Natural killer cell (primary cell): ENCODE measurements around the gene C12orf75. TPM values are rescaled to one million over a fixed set of nuclear protein-coding genes. Genes with fewer than 3 reads are reported as not detected.

Experiments
- ATAC-seq, 3 donors: fragments of 150-1000 bp in 2 of 3; fragments of 200-7000 bp in 1 of 3; cut with Tn5 transposase; 1 replicate in 1 of 3; 2 replicates in 2 of 3; pipeline ENCODE4 v1.10.0; 2021; ENCODE audit warnings: mild to moderate bottlenecking in 2 of 3, moderate library complexity in 2 of 3
- DNase-seq, 2 donors: peaks; one replicate each; pipeline versions ENCODE4 v3.0.0 to v3.0.0-alpha.2; 2013 to 2021; ENCODE audit warnings: mixed read lengths in 1 of 2
- H3K27ac ChIP-seq: one replicate; pipeline ENCODE4 v1.5.1; 2013; ENCODE audit warnings: mild to moderate bottlenecking, low read length
- H3K27me3 ChIP-seq: one replicate; pipeline ENCODE4 v1.6.1; 2013; ENCODE audit warnings: low read length; ENCODE audit not compliant: control insufficient read depth, insufficient read depth
- H3K36me3 ChIP-seq: one replicate; pipeline ENCODE4 v1.6.1; 2013; ENCODE audit warnings: low read length; ENCODE audit not compliant: control insufficient read depth, insufficient read depth
- H3K4me1 ChIP-seq: one replicate; pipeline ENCODE4 v1.6.1; 2013; ENCODE audit warnings: low read length; ENCODE audit not compliant: control insufficient read depth, insufficient read depth
- H3K4me3 ChIP-seq: one replicate; pipeline ENCODE4 v1.5.1; 2013; ENCODE audit warnings: low read length
- H3K9me3 ChIP-seq: one replicate; pipeline ENCODE4 v1.6.1; 2013; ENCODE audit warnings: low read length; ENCODE audit not compliant: control insufficient read depth, insufficient read depth
- H3K27ac Mint-ChIP-seq, 2 donors: one replicate each; pipeline ENCODE4 v1.8.0; 2022; ENCODE audit warnings: mild to moderate bottlenecking in 2 of 2, mixed read lengths in 2 of 2, moderate library complexity in 1 of 2
- H3K27me3 Mint-ChIP-seq, 2 donors: one replicate each; pipeline ENCODE4 v1.8.0; 2022; ENCODE audit warnings: low read depth in 2 of 2, mixed read lengths in 2 of 2
- H3K36me3 Mint-ChIP-seq: one replicate; pipeline ENCODE4 v1.8.0; 2022; ENCODE audit warnings: mixed read lengths
- H3K4me1 Mint-ChIP-seq, 2 donors: one replicate each; pipeline ENCODE4 v1.8.0; 2022; ENCODE audit warnings: mixed read lengths in 2 of 2
- H3K4me3 Mint-ChIP-seq: one replicate; pipeline ENCODE4 v1.8.0; 2022; ENCODE audit warnings: mild to moderate bottlenecking, moderate library complexity, mixed read lengths
- H3K9me3 Mint-ChIP-seq, 2 donors: one replicate each; pipeline ENCODE4 v1.8.0; 2022; ENCODE audit warnings: mixed read lengths in 2 of 2
- WGBS: methylation state at CpG from one replicate; pipeline ENCODE4 v1.1.7; 2013; ENCODE audit warnings: missing lambda C conversion rate; ENCODE audit not compliant: insufficient coverage; 5-methylcytosine and 5-hydroxymethylcytosine counted together
- intact Hi-C: fragments of 100-400 bp; cut with micrococcal nuclease; formaldehyde crosslinking; loops from one replicate; pipeline ENCODE4 v1.14.2; 2022
- total RNA-seq, 4 donors: library from RNA; stranded (reverse); fragments of 120-200 nt in 1 of 4; gene quantifications; one replicate each; pipeline versions ENCODE4 v1.2.3 to v1.2.4, GENCODE V29; 2013 to 2022
- TF ChIP-seq, protein P1 (sequence below): fragments of 200-600 bp; IDR thresholded peaks from one replicate; pipeline ENCODE4 v1.8.0; 2022; ENCODE audit warnings: antibody characterized with exemption

Gene C12orf75
- total RNA-seq, 3 donors from 2014 or later (not counting 1 experiment from before 2014, with no cell fraction given), result 121 to 131 (median 128) TPM

DNA sequence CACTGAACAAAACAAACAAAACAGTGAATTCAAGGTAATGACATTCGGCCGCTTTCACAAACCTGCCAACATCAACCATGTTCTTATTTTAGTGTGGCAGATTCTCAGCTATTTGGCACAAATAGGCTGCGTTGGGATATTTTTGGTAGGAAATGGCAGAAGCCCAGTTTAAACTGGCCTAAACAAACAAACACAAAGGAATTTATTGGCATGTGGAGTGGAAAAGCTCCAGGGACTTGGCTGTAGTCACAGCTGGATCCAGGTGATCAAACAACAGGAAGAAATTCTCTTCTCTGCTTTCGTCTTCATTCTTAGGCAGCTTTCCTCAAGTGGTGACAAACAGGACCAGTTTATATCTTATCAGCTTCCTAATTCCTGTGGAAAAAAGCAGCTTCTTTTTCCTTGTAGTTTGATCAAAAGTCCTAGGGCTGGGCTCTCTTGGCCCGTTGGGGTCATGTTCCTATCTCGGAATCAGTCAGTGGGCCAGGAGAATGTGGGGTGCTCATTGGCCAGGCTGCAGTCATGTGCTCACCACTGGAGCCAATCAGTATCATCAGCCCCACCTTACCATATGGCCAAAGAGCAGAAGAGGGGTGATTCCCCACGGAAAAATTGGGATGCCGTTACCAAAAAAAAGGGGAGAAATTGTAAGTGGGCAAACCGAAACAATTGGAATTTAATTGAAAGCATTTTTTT lies 22.6 kb downstream of the C12orf75 start:
- H3K4me3 Mint-ChIP-seq, result no peak overlapping the region
- intact Hi-C loops, result no loop called here

DNA sequence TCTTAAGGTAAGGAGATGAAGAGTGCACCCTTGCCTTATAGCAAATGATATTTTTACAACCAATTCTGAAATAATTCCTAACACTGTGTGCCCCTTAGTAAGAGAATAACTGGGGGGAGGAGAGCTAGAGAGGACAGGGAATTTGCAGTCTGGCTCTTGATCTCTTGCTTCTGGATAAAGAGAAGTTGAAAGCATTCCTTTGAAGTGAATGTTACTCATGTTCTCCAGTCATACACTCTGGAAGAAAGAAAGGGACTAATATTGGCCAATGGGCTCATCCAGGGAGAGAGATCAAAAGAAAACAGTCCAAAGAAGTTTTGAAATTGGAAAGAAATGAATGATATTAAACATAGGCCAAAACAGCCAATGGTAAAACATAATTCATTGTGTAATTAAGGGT lies 25.3 kb downstream of the C12orf75 start:
- Histone ChIP-seq H3K27ac (no peak overlapping the region), H3K36me3 (peaks cover 3% of the 10 kb centered on the region), H3K4me3 (no peak overlapping the region), H3K9me3 (no peaks in the 10 kb centered on the region), H3K4me1 (peaks cover 21% of the 10 kb centered on the region), H3K27me3 (no peaks in the 10 kb centered on the region)
- Mint-ChIP-seq H3K27me3 (no peaks in the 10 kb centered on the region), H3K27ac (peak overlapping the region; percentile 68 to 81), H3K36me3 (no peaks in the 10 kb centered on the region), H3K4me3 (peak overlapping the region; percentile 10), H3K9me3 (no peaks in the 10 kb centered on the region), H3K4me1 (peaks cover 74 to 80% of the 10 kb centered on the region in 2 donors)
- ATAC-seq (no peak), DNase-seq (no peak)
- TF ChIP-seq, protein P1, sequence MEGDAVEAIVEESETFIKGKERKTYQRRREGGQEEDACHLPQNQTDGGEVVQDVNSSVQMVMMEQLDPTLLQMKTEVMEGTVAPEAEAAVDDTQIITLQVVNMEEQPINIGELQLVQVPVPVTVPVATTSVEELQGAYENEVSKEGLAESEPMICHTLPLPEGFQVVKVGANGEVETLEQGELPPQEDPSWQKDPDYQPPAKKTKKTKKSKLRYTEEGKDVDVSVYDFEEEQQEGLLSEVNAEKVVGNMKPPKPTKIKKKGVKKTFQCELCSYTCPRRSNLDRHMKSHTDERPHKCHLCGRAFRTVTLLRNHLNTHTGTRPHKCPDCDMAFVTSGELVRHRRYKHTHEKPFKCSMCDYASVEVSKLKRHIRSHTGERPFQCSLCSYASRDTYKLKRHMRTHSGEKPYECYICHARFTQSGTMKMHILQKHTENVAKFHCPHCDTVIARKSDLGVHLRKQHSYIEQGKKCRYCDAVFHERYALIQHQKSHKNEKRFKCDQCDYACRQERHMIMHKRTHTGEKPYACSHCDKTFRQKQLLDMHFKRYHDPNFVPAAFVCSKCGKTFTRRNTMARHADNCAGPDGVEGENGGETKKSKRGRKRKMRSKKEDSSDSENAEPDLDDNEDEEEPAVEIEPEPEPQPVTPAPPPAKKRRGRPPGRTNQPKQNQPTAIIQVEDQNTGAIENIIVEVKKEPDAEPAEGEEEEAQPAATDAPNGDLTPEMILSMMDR, result no peak
- intact Hi-C loops, result no loop called here

More for the DNA sequence above, 22.6 kb downstream of the C12orf75 start:
- H3K4me1 Mint-ChIP-seq, result peaks cover 80 to 86% of the 10 kb centered on the region in 2 donors
- H3K27ac ChIP-seq, result no peak overlapping the region
- H3K4me3 ChIP-seq, result no peak overlapping the region
- no peaks in the 10 kb centered on the region for H3K9me3 Mint-ChIP-seq
- H3K27ac Mint-ChIP-seq, result peak overlapping the region; percentile 39 to 49
- WGBS, result 97% methylated on average over 9 of the region's 9 CpGs
- no peaks in the 10 kb centered on the region for H3K27me3 ChIP-seq
- H3K4me1 ChIP-seq, result peaks cover 24% of the 10 kb centered on the region
- no peaks in the 10 kb centered on the region for H3K27me3 Mint-ChIP-seq
- H3K9me3 ChIP-seq, result no peaks in the 10 kb centered on the region
- H3K36me3 ChIP-seq, result no peaks in the 10 kb centered on the region
- no peaks in the 10 kb centered on the region for H3K36me3 Mint-ChIP-seq
- ATAC-seq (no peak), DNase-seq (no peak)
- TF ChIP-seq, protein P1, result no peak

DNA sequence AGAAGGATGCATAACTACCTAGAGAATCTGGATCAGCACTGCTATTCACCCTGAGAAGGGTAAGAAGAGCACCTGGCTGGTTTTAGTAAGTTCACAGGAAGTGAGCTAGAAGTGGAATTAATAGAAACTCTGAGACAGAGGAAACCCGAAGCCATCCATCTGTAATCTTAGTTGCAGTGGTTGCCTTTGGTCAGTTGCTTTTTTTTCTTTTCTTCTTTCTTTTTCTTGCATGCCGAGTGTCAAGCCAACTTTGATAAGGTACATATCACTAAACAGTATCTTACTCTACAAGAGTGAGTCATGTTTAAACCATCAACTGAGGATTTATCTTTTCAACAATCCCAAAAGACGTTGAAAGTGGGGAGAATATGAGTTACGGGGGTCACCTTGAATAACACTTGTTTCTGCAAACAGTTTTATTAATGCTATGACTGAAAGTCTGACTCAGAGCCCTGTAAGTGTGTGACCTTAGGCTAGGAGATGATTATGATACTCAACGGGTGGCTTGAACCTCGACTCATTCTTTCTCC lies 26.7 kb downstream of the C12orf75 start:
- peak; percentile 56 to 68 (median 68) for ATAC-seq
- 42% methylated on average over 5 of the region's 6 CpGs for WGBS
- intact Hi-C loops, result no loop called here

More for the DNA sequence above, 26.7 kb downstream of the C12orf75 start:
- Mint-ChIP-seq H3K27me3 (no peaks in the 10 kb centered on the region), H3K4me3 (peak overlapping the region; percentile 21), H3K9me3 (no peaks in the 10 kb centered on the region), H3K27ac (peak overlapping the region; percentile 81 to 90), H3K36me3 (no peaks in the 10 kb centered on the region), H3K4me1 (peaks cover 64 to 69% of the 10 kb centered on the region in 2 donors)
- H3K36me3 ChIP-seq, result peaks cover 8% of the 10 kb centered on the region
- H3K4me3 ChIP-seq, result no peak overlapping the region
- TF ChIP-seq, protein P1, result no peak
- DNase-seq, result no peak
- no peaks in the 10 kb centered on the region for H3K9me3 ChIP-seq
- peaks cover 13% of the 10 kb centered on the region for H3K4me1 ChIP-seq
- no peak overlapping the region for H3K27ac ChIP-seq
- no peaks in the 10 kb centered on the region for H3K27me3 ChIP-seq
